NCI-H1436 treated with DMSO at 0.1 percent for 48 hours (cell line): ENCODE results near the gene RAB17.
"Not testable (repeated sequence)": the region's sequence is repeated elsewhere in the genome, so short reads cannot be mapped to it uniquely, and the experiment has no call there.

Experiments
- DNase-seq: peaks from one replicate; lab custom pipeline; 2025; lab: John Stamatoyannopoulos, UW

The RAB17 gene

GRCh38 chr2:237624565-237624964 is 34.0 kb upstream of the RAB17 start:
- DNase-seq: no peak

- DNase-seq: no peak
Observed at GRCh38 chr2:237623428-237624403, 33.2 kb upstream of the RAB17 start.

GRCh38 chr2:237618449-237618848 is 27.9 kb upstream of the RAB17 start:
- DNase-seq: no peak

- no peak for DNase-seq
Observed at GRCh38 chr2:237617587-237617982, 27.1 kb upstream of the RAB17 start.

- DNase-seq: no peak
Observed at GRCh38 chr2:237616734-237617586, 26.4 kb upstream of the RAB17 start.

GRCh38 chr2:237616373-237616733 is 25.8 kb upstream of the RAB17 start:
- DNase-seq: no peak

- DNase-seq: no peak
Observed at GRCh38 chr2:237615631-237616249, 25.2 kb upstream of the RAB17 start.

- no peak for DNase-seq
Observed at GRCh38 chr2:237614151-237614720, 23.7 kb upstream of the RAB17 start.

- DNase-seq: no peak
Observed at GRCh38 chr2:237613679-237614078, 23.1 kb upstream of the RAB17 start.

GRCh38 chr2:237612527-237613357 is 22.2 kb upstream of the RAB17 start:
- DNase-seq: no peak

GRCh38 chr2:237606522-237606921 is 16.0 kb upstream of the RAB17 start:
- DNase-seq: not testable (repeated sequence)

GRCh38 chr2:237604960-237605359 is 14.4 kb upstream of the RAB17 start:
- no peak for DNase-seq

- no peak for DNase-seq
Observed at GRCh38 chr2:237604391-237604790, 13.9 kb upstream of the RAB17 start.

GRCh38 chr2:237603718-237604362 is 13.3 kb upstream of the RAB17 start:
- DNase-seq: peak; percentile 1

GRCh38 chr2:237603049-237603717 is 12.6 kb upstream of the RAB17 start:
- DNase-seq: no peak

GRCh38 chr2:237602409-237602808 is 11.9 kb upstream of the RAB17 start:
- no peak for DNase-seq

GRCh38 chr2:237601453-237602116 is 11.1 kb upstream of the RAB17 start:
- no peak for DNase-seq

GRCh38 chr2:237600205-237600846 is 9.8 kb upstream of the RAB17 start:
- no peak for DNase-seq
